GM18951 (cell line): Measurements from ENCODE around the gene FSTL3.
A peak's percentile ranks its signal among the peaks of the same experiment; 100 is the strongest.

Source experiments
- POLR2A ChIP-seq: IDR thresholded peaks from 4 replicates; pipeline ENCODE4 v1.6.1; 2011; ENCODE audit warnings: mild to moderate bottlenecking; ENCODE audit not compliant: insufficient read length, insufficient read depth; ENCODE audit errors: extremely low read depth
- in situ Hi-C: fragments of 300-500 bp; cut with MboI; formaldehyde crosslinking; loops from one replicate; pipeline ENCODE4 v1.12.0; 2022; ENCODE audit warnings: low sequenced_read_pairs, mixed read lengths, inconsistent platforms; ENCODE audit not compliant: unreplicated experiment

The FSTL3 gene

GRCh38 chr19:648904-649801, 27.0 kb upstream of the FSTL3 start:
- in situ Hi-C loops, result no loop called here
- no peak for TF ChIP-seq POLR2A

GRCh38 chr19:650121-650520, 26.1 kb upstream of the FSTL3 start:
- TF ChIP-seq POLR2A, result no peak
- in situ Hi-C loops, result no loop called here

GRCh38 chr19:651114-651818, 24.9 kb upstream of the FSTL3 start:
- in situ Hi-C loops, result no loop called here
- TF ChIP-seq POLR2A, result no peak

GRCh38 chr19:651991-652390, 24.2 kb upstream of the FSTL3 start:
- in situ Hi-C loops, result no loop called here
- no peak for TF ChIP-seq POLR2A

GRCh38 chr19:652467-653389, 23.5 kb upstream of the FSTL3 start:
- in situ Hi-C loops, result no loop called here
- no peak for TF ChIP-seq POLR2A

- no peak for TF ChIP-seq POLR2A
- in situ Hi-C loops, result no loop called here
Measured at GRCh38 chr19:653425-653824, 22.8 kb upstream of the FSTL3 start.

- in situ Hi-C loops, result no loop called here
- no peak for TF ChIP-seq POLR2A
Measured at GRCh38 chr19:655691-656090, 20.5 kb upstream of the FSTL3 start.

GRCh38 chr19:656751-657559, 19.2 kb upstream of the FSTL3 start:
- no peak for TF ChIP-seq POLR2A
- in situ Hi-C loops, result no loop called here

GRCh38 chr19:657611-658010, 18.6 kb upstream of the FSTL3 start:
- no peak for TF ChIP-seq POLR2A
- in situ Hi-C loops, result no loop called here

- in situ Hi-C loops, result no loop called here
Measured at GRCh38 chr19:658059-658839, 17.9 kb upstream of the FSTL3 start.

GRCh38 chr19:658916-659839, 17.0 kb upstream of the FSTL3 start:
- TF ChIP-seq POLR2A, result no peak
- in situ Hi-C loops, result no loop called here

More at GRCh38 chr19:658059-658839, 17.9 kb upstream of the FSTL3 start:
- TF ChIP-seq POLR2A, result peak; percentile 3
